ENCODE data around the gene DNAJB8.

DNA sequence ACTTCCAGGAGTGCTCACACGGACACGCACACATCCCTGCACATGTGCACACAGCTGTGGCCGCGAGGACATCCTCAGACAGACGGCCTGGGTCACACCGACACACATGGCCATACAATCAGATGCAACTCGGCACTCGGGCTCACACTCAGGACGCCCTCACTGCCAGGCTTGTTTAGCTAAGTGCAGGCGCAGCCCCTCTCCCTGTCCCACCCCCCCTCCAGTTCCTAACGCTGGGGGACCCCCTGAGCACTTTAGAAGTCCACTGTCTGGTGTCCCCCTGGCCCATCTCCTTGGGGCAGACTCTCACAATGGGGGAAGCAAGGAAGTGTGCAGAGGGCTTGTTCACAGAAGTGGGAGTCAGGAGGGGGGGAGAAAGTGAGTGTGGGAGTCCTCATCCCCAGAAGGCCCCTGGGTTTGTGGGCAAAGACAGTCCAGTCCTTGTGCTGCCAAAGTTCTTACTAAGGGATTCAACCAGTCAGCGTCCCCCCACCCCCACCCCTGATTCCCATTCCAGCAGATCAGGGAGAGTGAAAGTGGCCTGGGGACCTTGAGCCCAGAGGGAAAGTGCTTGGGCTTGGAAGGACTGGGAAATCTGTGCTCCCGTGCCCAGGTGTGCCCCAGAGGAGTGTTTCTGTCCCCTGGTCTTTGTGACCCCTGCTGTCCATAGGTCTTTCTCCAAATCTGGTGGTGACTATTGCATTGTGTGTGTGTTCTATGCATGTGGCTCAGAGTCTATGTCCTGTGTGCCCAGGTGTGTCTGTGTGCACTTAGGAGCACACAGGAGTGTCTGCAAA, 27.1 kb upstream of the DNAJB8 start:
- TF ChIP-seq CTCF (IDR thresholded peaks at IDR 0.05; ENCODE audit: low read depth, low read length, poor library complexity, severe bottlenecking): no peak
- TF ChIP-seq EZH2phosphoT487 (IDR thresholded peaks at IDR 0.05; ENCODE audit: borderline replicate concordance, low read length): no peak
